ENCODE results near the gene IL36RN.

DNA sequence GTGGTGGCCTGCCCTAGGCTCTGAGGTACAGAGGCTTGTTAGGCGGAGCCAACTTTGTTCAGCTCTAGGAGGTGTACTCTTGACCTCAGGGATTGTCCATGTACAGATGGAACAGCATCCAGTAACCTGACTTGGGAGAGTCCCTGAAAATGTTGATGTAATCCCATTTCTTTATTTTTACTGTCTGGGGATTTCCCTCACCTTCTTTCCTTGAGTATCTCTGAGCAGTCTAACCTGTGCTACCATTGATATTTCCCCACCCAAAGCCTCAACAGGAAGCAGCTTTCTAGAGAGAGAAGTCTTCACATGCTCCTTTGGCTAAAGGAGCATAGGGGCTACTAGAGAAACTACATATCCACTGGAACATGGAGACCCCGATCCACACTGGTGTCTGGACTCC lies 43.3 kb upstream of the IL36RN start:
- TF ChIP-seq, protein P1, sequence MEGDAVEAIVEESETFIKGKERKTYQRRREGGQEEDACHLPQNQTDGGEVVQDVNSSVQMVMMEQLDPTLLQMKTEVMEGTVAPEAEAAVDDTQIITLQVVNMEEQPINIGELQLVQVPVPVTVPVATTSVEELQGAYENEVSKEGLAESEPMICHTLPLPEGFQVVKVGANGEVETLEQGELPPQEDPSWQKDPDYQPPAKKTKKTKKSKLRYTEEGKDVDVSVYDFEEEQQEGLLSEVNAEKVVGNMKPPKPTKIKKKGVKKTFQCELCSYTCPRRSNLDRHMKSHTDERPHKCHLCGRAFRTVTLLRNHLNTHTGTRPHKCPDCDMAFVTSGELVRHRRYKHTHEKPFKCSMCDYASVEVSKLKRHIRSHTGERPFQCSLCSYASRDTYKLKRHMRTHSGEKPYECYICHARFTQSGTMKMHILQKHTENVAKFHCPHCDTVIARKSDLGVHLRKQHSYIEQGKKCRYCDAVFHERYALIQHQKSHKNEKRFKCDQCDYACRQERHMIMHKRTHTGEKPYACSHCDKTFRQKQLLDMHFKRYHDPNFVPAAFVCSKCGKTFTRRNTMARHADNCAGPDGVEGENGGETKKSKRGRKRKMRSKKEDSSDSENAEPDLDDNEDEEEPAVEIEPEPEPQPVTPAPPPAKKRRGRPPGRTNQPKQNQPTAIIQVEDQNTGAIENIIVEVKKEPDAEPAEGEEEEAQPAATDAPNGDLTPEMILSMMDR (IDR thresholded peaks at IDR 0.05): no peak
- no peak for TF ChIP-seq POLR2A (IDR thresholded peaks at IDR 0.05)

Measured in heart left ventricle (tissue), 13 donors.